Measurements from ENCODE around the gene BABAM1. TPM values are rescaled to one million over a fixed set of nuclear protein-coding genes. Genes with fewer than 3 reads are reported as not detected.

Gene BABAM1
- total and polyA plus RNA-seq, 9 of the 15 experiments (the other 6 are each of a cell fraction or from before 2014, with no cell fraction given) = 14.7 to 160 (median 113) TPM

DNA sequence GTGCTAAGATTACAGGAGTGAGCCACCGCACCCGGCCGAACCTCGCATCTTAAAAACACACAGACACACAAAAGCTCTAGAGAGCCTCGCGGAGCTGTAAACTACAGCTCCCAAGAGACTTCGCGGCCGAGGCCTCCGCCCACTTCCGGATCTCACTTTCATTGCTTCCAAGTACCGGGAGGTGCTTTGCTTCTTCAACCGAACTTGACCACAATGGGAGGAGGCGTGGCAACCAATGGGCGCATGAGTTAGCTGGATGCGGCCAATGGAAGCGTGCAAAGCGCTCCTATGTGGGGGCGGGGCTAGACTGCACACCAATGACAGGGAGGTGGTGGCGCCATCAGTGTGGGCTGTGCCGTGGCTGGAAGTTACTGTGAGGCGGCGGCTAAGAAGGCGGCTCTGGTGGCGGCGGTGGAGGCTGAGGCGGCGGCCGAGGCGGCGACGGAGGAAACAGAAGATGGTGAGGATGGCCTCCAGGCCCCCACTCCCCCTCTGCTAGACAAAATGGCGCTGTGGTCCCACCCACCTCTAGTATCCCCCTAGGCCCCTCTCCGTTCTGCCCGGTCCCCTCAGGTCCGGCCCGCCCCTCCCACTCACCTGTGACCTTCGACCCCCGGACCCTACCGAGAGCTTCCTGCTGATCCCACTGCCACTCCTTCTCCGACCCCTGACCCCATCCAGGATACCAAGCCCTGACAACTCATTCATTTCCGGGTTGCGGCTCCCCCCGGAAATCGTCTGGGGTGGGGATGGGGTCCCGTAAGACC, 42.1 kb downstream of the BABAM1 start, which contains the start of gene DDA1:
Gene DDA1 (plus strand): TSS at position 366 of the 767 bp plus-strand sequence. CDS start 92 bp downstream, at position 458.
- CTCF ChIA-PET (ENCODE audit: low intra/inter-chr PET ratio) = no interaction called here
- POLR2A ChIA-PET = interaction anchor here (0.5 to 7.7 kb wide), 13 partner anchors 13 to 94 kb away, joined by 3 to 78 read pairs (median 5); partner anchors contain the start of genes ANKLE1, ANO8, OCEL1 and USE1
- H4K20me1 ChIP-seq (replicated peaks; ENCODE audit: control insufficient read depth, insufficient read depth, low read length) = 0 out of 2 replicates have a peak, but pooled peaks cover 5% of the 10 kb centered on the region
- H3K4me3 ChIP-seq = peak within 1 kb of the TSS; percentile 94
- ATAC-seq = peak; percentile 89
- BruUV-seq (replicated peaks) = TSS peak; percentile 38
- H3K9ac ChIP-seq (ENCODE audit: insufficient read depth in 1 of 2, low read depth in 2 of 2, low read length in 2 of 2) = peak within 1 kb of the TSS; percentile 86 to 95
- no peaks in the 10 kb centered on the region for H3K9me3 ChIP-seq (replicated peaks; ENCODE audit: control insufficient read depth, insufficient read depth, low read depth, low read length)
- H3K4me2 ChIP-seq (ENCODE audit: insufficient read depth, low read length) = peak within 1 kb of the TSS; percentile 90
- peaks cover 20 to 64% of the 10 kb centered on the region in 2 experiments; a peak in 4 of 5 replicates for H3K4me1 ChIP-seq (replicated peaks in 1 of 2; ENCODE audit: control insufficient read depth in 2 of 2, insufficient read depth in 2 of 2, low read length in 2 of 2)
- peaks cover 64% of the 10 kb centered on the region for H3K79me2 ChIP-seq (ENCODE audit: control insufficient read depth, insufficient read depth, low read length)
- intact Hi-C loops (cut with micrococcal nuclease) (loop anchor here (1.0 to 2.0 kb wide), 2 partner anchors 25 to 49 kb away; partner anchors contain the start of gene ANO8), in situ Hi-C loops (cut with MboI) (no loop called here)
- H3K27me3 ChIP-seq (ENCODE audit: control insufficient read depth in 2 of 2, insufficient read depth in 2 of 2, low read length in 2 of 2) = no peaks in the 10 kb centered on the region
- FAIRE-seq = peak; percentile 100
- H3K9me1 ChIP-seq (ENCODE audit: control insufficient read depth, insufficient read depth, low read length) = no peaks in the 10 kb centered on the region
- H2AFZ ChIP-seq (ENCODE audit: low read depth, low read length) = peak within 1 kb of the TSS; percentile 85
- peaks cover 36% of the 10 kb centered on the region for H3K36me3 ChIP-seq (ENCODE audit: control insufficient read depth, insufficient read depth, low read length)
- under 1% methylated on average over 45 of the region's 46 CpGs for WGBS (ENCODE audit: insufficient coverage, low coverage, missing lambda C conversion rate)
- DNase-seq (ENCODE audit: extremely low read depth in 1 of 4, low spot score in 3 of 4) = peak; percentile 92 to 100 (median 95)
- peak within 1 kb of the TSS; percentile 76 for H3K27ac ChIP-seq (ENCODE audit: extremely low read depth, low read depth, low read length)
- no peak for TF ChIP-seq KDM5B (IDR thresholded peaks at IDR 0.05; ENCODE audit: insufficient replicate concordance, low read depth, low read length)
- no peak for TF ChIP-seq ZSCAN29 (IDR thresholded peaks at IDR 0.05)
- TF ChIP-seq, protein P1, sequence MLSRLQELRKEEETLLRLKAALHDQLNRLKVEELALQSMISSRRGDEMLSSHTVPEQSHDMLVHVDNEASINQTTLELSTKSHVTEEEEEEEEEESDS (CRISPR knock-in tag; IDR thresholded peaks at IDR 0.05) = no peak
- TF ChIP-seq SNRNP70 (optimal IDR thresholded peaks at IDR 0.05; ENCODE audit: low read depth, low read length) = no peak
- TF ChIP-seq SMAD4 (CRISPR knock-in tag; conservative IDR thresholded peaks at IDR 0.05) = no peak
- TF ChIP-seq, protein P2, sequence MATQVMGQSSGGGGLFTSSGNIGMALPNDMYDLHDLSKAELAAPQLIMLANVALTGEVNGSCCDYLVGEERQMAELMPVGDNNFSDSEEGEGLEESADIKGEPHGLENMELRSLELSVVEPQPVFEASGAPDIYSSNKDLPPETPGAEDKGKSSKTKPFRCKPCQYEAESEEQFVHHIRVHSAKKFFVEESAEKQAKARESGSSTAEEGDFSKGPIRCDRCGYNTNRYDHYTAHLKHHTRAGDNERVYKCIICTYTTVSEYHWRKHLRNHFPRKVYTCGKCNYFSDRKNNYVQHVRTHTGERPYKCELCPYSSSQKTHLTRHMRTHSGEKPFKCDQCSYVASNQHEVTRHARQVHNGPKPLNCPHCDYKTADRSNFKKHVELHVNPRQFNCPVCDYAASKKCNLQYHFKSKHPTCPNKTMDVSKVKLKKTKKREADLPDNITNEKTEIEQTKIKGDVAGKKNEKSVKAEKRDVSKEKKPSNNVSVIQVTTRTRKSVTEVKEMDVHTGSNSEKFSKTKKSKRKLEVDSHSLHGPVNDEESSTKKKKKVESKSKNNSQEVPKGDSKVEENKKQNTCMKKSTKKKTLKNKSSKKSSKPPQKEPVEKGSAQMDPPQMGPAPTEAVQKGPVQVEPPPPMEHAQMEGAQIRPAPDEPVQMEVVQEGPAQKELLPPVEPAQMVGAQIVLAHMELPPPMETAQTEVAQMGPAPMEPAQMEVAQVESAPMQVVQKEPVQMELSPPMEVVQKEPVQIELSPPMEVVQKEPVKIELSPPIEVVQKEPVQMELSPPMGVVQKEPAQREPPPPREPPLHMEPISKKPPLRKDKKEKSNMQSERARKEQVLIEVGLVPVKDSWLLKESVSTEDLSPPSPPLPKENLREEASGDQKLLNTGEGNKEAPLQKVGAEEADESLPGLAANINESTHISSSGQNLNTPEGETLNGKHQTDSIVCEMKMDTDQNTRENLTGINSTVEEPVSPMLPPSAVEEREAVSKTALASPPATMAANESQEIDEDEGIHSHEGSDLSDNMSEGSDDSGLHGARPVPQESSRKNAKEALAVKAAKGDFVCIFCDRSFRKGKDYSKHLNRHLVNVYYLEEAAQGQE (IDR thresholded peaks at IDR 0.05; ENCODE audit: borderline replicate concordance) = no peak
- TF ChIP-seq, protein P2 (CRISPR knock-in tag; IDR thresholded peaks at IDR 0.05; ENCODE audit: low read depth) = no peak
- TF ChIP-seq, protein P3, sequence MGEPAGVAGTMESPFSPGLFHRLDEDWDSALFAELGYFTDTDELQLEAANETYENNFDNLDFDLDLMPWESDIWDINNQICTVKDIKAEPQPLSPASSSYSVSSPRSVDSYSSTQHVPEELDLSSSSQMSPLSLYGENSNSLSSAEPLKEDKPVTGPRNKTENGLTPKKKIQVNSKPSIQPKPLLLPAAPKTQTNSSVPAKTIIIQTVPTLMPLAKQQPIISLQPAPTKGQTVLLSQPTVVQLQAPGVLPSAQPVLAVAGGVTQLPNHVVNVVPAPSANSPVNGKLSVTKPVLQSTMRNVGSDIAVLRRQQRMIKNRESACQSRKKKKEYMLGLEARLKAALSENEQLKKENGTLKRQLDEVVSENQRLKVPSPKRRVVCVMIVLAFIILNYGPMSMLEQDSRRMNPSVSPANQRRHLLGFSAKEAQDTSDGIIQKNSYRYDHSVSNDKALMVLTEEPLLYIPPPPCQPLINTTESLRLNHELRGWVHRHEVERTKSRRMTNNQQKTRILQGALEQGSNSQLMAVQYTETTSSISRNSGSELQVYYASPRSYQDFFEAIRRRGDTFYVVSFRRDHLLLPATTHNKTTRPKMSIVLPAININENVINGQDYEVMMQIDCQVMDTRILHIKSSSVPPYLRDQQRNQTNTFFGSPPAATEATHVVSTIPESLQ (CRISPR knock-in tag; IDR thresholded peaks at IDR 0.05) = no peak
- no peak for TF ChIP-seq ZFP36 (IDR thresholded peaks at IDR 0.05; ENCODE audit: low read depth, low read length, partially characterized antibody)
- no peak for TF ChIP-seq CBFA2T2 (conservative IDR thresholded peaks at IDR 0.05)
- TF ChIP-seq HMGN3 (IDR thresholded peaks at IDR 0.05; ENCODE audit: borderline replicate concordance, extremely low read depth, insufficient read length, low read depth, low read length) = no peak

Measured in K562 (cell line).